Measurements from ENCODE around the gene TOX3. TPM values are rescaled to one million over a fixed set of nuclear protein-coding genes. Genes with fewer than 3 reads are reported as not detected.
A peak's percentile ranks its signal among the peaks of the same experiment; 100 is the strongest.

TOX3 gene
- total and polyA plus RNA-seq, 2 of the 8 experiments (the other 6 are each of a cell fraction or from before 2014, with no cell fraction given), result 16.7 to 31.2 TPM

DNA sequence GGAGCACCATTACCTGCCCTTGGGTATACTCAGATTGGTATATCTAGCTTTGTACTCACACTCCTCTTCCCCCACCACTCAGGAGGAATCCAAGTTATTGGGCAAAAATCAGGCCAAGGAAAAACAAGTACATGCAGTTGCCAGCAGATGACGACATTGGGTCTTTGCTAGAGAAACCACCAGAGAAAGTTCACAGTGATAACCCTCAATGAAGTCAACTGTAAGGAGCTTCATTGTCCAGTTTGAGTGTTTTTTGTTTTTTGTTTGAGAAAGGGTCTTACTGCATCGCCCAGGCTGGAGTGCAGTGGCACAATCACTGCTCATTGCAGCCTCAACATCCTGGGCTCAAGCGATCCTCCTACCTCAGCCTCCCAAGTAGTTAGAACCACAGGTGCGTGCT is 34.6 kb upstream of the TOX3 start:
- Histone ChIP-seq H3K14ac (ENCODE audit: insufficient read length) (no peak overlapping the region), H3K9ac (replicated peaks in 1 of 4; ENCODE audit: extremely low read depth in 1 of 4, low read depth in 3 of 4, low read length in 3 of 4) (no peak overlapping the region), H2AFZ (ENCODE audit: low read length) (no peak overlapping the region), H2BK15ac (ENCODE audit: low read length) (no peak overlapping the region), H4K20me1 (replicated peaks in 1 of 2; ENCODE audit: control insufficient read depth in 1 of 2, insufficient read depth in 2 of 2, low read length in 2 of 2) (no peaks in the 10 kb centered on the region), H2BK120ac (replicated peaks; ENCODE audit: low read depth, low read length) (no peak overlapping the region), H3K27ac (ENCODE audit: low read depth, low read length) (no peak overlapping the region), H3K18ac (ENCODE audit: extremely low read depth, low read length) (no peak overlapping the region), H2BK5ac (ENCODE audit: low read depth, low read length) (no peak overlapping the region), H3K79me2 (ENCODE audit: control insufficient read depth in 1 of 2, insufficient read depth in 2 of 2, low read length in 2 of 2) (no peaks in the 10 kb centered on the region), H3K23ac (ENCODE audit: insufficient read length) (no peak overlapping the region), H3K9me3 (ENCODE audit: insufficient read depth in 2 of 2, low read depth in 1 of 2, low read length in 1 of 2) (no peaks in the 10 kb centered on the region), H4K5ac (ENCODE audit: insufficient read length, low read depth, low read length) (no peak overlapping the region), H3K4me2 (ENCODE audit: insufficient read depth in 1 of 2, low read depth in 2 of 2, low read length in 2 of 2) (no peak overlapping the region), H4K8ac (ENCODE audit: extremely low read depth, insufficient read depth, low read length) (no peak overlapping the region), H3K4me1 (replicated peaks in 1 of 4; ENCODE audit: control insufficient read depth in 3 of 4, insufficient read depth in 4 of 4, low read length in 3 of 4) (no peaks in the 10 kb centered on the region), H3K4me3 (ENCODE audit: extremely low read depth in 1 of 4, insufficient read depth in 2 of 4, low read depth in 3 of 4, low read length in 4 of 4) (no peak overlapping the region), H3K56ac (replicated peaks; ENCODE audit: insufficient read length, low read depth, low read length) (no peak overlapping the region), H2AK5ac (ENCODE audit: low read depth, low read length) (no peak overlapping the region), H3K27me3 (replicated peaks in 1 of 4; ENCODE audit: control insufficient read depth in 3 of 4, extremely low read depth in 1 of 4, insufficient read depth in 3 of 4, low read length in 3 of 4) (no peaks in the 10 kb centered on the region), H3K79me1 (ENCODE audit: low read depth, low read length) (no peaks in the 10 kb centered on the region), H2BK12ac (ENCODE audit: low read depth, low read length) (no peak overlapping the region), H3K23me2 (ENCODE audit: low read depth, low read length) (no peaks in the 10 kb centered on the region), H4K91ac (replicated peaks; ENCODE audit: insufficient read length, low read length) (no peak overlapping the region), H3K4ac (replicated peaks; ENCODE audit: insufficient read length, low read depth, low read length) (no peak overlapping the region), H2BK20ac (ENCODE audit: low read length) (no peak overlapping the region), H3K36me3 (ENCODE audit: control insufficient read depth in 2 of 4, insufficient read depth in 4 of 4, low read length in 3 of 4) (no peaks in the 10 kb centered on the region)
- DNase-seq (ENCODE audit: low read depth in 1 of 2, low spot score in 2 of 2), result no peak
- ChIA-PET CTCF (ENCODE audit: partially characterized antibody) (no interaction called here), POLR2A (ENCODE audit: partially characterized antibody) (no interaction called here)
- WGBS, 2 experiments (ENCODE audit: extremely low coverage in 1 of 2, insufficient coverage in 1 of 2, insufficient read length in 1 of 2, insufficient replicate concordance in 2 of 2, low coverage in 1 of 2, low lambda C conversion rate in 2 of 2, missing lambda C conversion rate in 1 of 2), result 95% methylated on average over 4 of the region's 4 CpGs; no CpG with 5 or more reads in 1 of the 2 experiments
- FAIRE-seq, result peak; percentile 7
- no peak for TF ChIP-seq RFX5 (IDR thresholded peaks at IDR 0.05; ENCODE audit: borderline replicate concordance, low read depth, low read length)
- TF ChIP-seq, protein P1, sequence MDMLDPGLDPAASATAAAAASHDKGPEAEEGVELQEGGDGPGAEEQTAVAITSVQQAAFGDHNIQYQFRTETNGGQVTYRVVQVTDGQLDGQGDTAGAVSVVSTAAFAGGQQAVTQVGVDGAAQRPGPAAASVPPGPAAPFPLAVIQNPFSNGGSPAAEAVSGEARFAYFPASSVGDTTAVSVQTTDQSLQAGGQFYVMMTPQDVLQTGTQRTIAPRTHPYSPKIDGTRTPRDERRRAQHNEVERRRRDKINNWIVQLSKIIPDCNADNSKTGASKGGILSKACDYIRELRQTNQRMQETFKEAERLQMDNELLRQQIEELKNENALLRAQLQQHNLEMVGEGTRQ (IDR thresholded peaks at IDR 0.05; ENCODE audit: low read length), result no peak
- TF ChIP-seq, protein P2, sequence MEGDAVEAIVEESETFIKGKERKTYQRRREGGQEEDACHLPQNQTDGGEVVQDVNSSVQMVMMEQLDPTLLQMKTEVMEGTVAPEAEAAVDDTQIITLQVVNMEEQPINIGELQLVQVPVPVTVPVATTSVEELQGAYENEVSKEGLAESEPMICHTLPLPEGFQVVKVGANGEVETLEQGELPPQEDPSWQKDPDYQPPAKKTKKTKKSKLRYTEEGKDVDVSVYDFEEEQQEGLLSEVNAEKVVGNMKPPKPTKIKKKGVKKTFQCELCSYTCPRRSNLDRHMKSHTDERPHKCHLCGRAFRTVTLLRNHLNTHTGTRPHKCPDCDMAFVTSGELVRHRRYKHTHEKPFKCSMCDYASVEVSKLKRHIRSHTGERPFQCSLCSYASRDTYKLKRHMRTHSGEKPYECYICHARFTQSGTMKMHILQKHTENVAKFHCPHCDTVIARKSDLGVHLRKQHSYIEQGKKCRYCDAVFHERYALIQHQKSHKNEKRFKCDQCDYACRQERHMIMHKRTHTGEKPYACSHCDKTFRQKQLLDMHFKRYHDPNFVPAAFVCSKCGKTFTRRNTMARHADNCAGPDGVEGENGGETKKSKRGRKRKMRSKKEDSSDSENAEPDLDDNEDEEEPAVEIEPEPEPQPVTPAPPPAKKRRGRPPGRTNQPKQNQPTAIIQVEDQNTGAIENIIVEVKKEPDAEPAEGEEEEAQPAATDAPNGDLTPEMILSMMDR (IDR thresholded peaks at IDR 0.05; ENCODE audit: control extremely low read depth in 1 of 3, insufficient read depth in 1 of 3, low read depth in 1 of 3, low read length in 3 of 3), result peak in 2 of 3 experiments; percentile 35 to 47; a peak in 3 of 4 replicates
- TF ChIP-seq POLR2A (IDR thresholded peaks at IDR 0.05; ENCODE audit: control extremely low read depth in 1 of 2, low read depth in 2 of 2, low read length in 2 of 2), result no peak
- TF ChIP-seq RXRA (IDR thresholded peaks at IDR 0.05; ENCODE audit: insufficient read depth, low read depth, low read length), result no peak
- no peak for TF ChIP-seq BRCA1 (IDR thresholded peaks at IDR 0.05; ENCODE audit: low read depth, low read length)
- no peak for TF ChIP-seq SP4 (IDR thresholded peaks at IDR 0.05; ENCODE audit: low read length)
- no peak for TF ChIP-seq KDM5A (IDR thresholded peaks at IDR 0.05; ENCODE audit: low read length)
- no peak for TF ChIP-seq CHD1 (IDR thresholded peaks at IDR 0.05; ENCODE audit: low read depth, low read length)
- no peak for TF ChIP-seq ASH2L (IDR thresholded peaks at IDR 0.05; ENCODE audit: low read length)
- TF ChIP-seq TBP (IDR thresholded peaks at IDR 0.05; ENCODE audit: low read depth, low read length), result no peak
- TF ChIP-seq CEBPB (IDR thresholded peaks at IDR 0.05; ENCODE audit: low read depth, low read length), result no peak

Measured in H1 (cell line).